ENCODE data around the gene TINAGL1. TPM values are rescaled to one million over a fixed set of nuclear protein-coding genes. Genes with fewer than 3 reads are reported as not detected.

The TINAGL1 gene
- polyA plus RNA-seq, 2 donors = 16.4 to 20.0 TPM

- H3K4me3 ChIP-seq (ENCODE audit: low read depth in 1 of 2, low read length in 2 of 2) = peak overlapping the region; percentile 35 to 46
- no peaks in the 10 kb centered on the region for H3K27me3 ChIP-seq (ENCODE audit: control insufficient read depth in 1 of 2, insufficient read depth in 2 of 2, low read length in 2 of 2)
- H3K27ac ChIP-seq (ENCODE audit: low read depth in 2 of 2, low read length in 1 of 2) = peak overlapping the region; percentile 66 to 80
- peaks cover 2 to 13% of the 10 kb centered on the region in 2 donors for H3K4me1 ChIP-seq (ENCODE audit: control insufficient read depth in 2 of 2, insufficient read depth in 2 of 2, low read length in 1 of 2)
- no peaks in the 10 kb centered on the region for H3K9me3 ChIP-seq (ENCODE audit: control insufficient read depth in 2 of 2, insufficient read depth in 1 of 2, low read depth in 1 of 2, low read length in 1 of 2)
- WGBS, 2 donors = 13 to 19% methylated on average over 45 to 62 of the region's 62 CpGs
- peaks cover 0 to 4% of the 10 kb centered on the region in 2 donors for H3K36me3 ChIP-seq (ENCODE audit: control insufficient read depth in 2 of 2, insufficient read depth in 2 of 2, low read length in 1 of 2)
Measured at GRCh38 chr1:31588751-31589515, 12.6 kb downstream of the TINAGL1 start.

- Histone ChIP-seq H3K9me3 (ENCODE audit: control insufficient read depth in 2 of 2, insufficient read depth in 1 of 2, low read depth in 1 of 2, low read length in 1 of 2) (no peaks in the 10 kb centered on the region), H3K4me1 (ENCODE audit: control insufficient read depth in 2 of 2, insufficient read depth in 2 of 2, low read length in 1 of 2) (peaks cover 2 to 13% of the 10 kb centered on the region in 2 donors), H3K4me3 (ENCODE audit: low read depth in 1 of 2, low read length in 2 of 2) (no peak overlapping the region), H3K27ac (ENCODE audit: low read depth in 2 of 2, low read length in 1 of 2) (peak overlapping the region; percentile 21 to 45), H3K36me3 (ENCODE audit: control insufficient read depth in 2 of 2, insufficient read depth in 2 of 2, low read length in 1 of 2) (no peaks in the 10 kb centered on the region), H3K27me3 (ENCODE audit: control insufficient read depth in 1 of 2, insufficient read depth in 2 of 2, low read length in 2 of 2) (no peaks in the 10 kb centered on the region)
- WGBS, 2 donors = 61 to 64% methylated on average over 11 of the region's 11 CpGs
Measured at GRCh38 chr1:31591425-31592093, 15.2 kb downstream of the TINAGL1 start.

- Histone ChIP-seq H3K9me3 (ENCODE audit: control insufficient read depth in 2 of 2, insufficient read depth in 1 of 2, low read depth in 1 of 2, low read length in 1 of 2) (no peaks in the 10 kb centered on the region), H3K27me3 (ENCODE audit: control insufficient read depth in 1 of 2, insufficient read depth in 2 of 2, low read length in 2 of 2) (no peaks in the 10 kb centered on the region), H3K36me3 (ENCODE audit: control insufficient read depth in 2 of 2, insufficient read depth in 2 of 2, low read length in 1 of 2) (no peaks in the 10 kb centered on the region), H3K4me1 (ENCODE audit: control insufficient read depth in 2 of 2, insufficient read depth in 2 of 2, low read length in 1 of 2) (peaks cover 0 to 13% of the 10 kb centered on the region in 2 donors), H3K4me3 (ENCODE audit: low read depth in 1 of 2, low read length in 2 of 2) (no peak overlapping the region), H3K27ac (ENCODE audit: low read depth in 2 of 2, low read length in 1 of 2) (no peak overlapping the region)
Measured at GRCh38 chr1:31592132-31592531, 15.8 kb downstream of the TINAGL1 start.

- Histone ChIP-seq H3K4me1 (ENCODE audit: control insufficient read depth in 2 of 2, insufficient read depth in 2 of 2, low read length in 1 of 2) (peaks cover 0 to 9% of the 10 kb centered on the region in 2 donors), H3K9me3 (ENCODE audit: control insufficient read depth in 2 of 2, insufficient read depth in 1 of 2, low read depth in 1 of 2, low read length in 1 of 2) (no peaks in the 10 kb centered on the region), H3K27ac (ENCODE audit: low read depth in 2 of 2, low read length in 1 of 2) (no peak overlapping the region), H3K27me3 (ENCODE audit: control insufficient read depth in 1 of 2, insufficient read depth in 2 of 2, low read length in 2 of 2) (no peaks in the 10 kb centered on the region), H3K36me3 (ENCODE audit: control insufficient read depth in 2 of 2, insufficient read depth in 2 of 2, low read length in 1 of 2) (no peaks in the 10 kb centered on the region), H3K4me3 (ENCODE audit: low read depth in 1 of 2, low read length in 2 of 2) (no peak overlapping the region)
- WGBS, 2 donors = 72 to 74% methylated on average over 5 of the region's 5 CpGs
Measured at GRCh38 chr1:31593136-31593665, 16.9 kb downstream of the TINAGL1 start.

GRCh38 chr1:31593770-31594632 is 17.7 kb downstream of the TINAGL1 start:
- WGBS, 2 donors = 44% methylated on average over 10 of the region's 10 CpGs
- Histone ChIP-seq H3K4me1 (ENCODE audit: control insufficient read depth in 2 of 2, insufficient read depth in 2 of 2, low read length in 1 of 2) (peaks cover 0 to 5% of the 10 kb centered on the region in 2 donors), H3K9me3 (ENCODE audit: control insufficient read depth in 2 of 2, insufficient read depth in 1 of 2, low read depth in 1 of 2, low read length in 1 of 2) (no peaks in the 10 kb centered on the region), H3K27me3 (ENCODE audit: control insufficient read depth in 1 of 2, insufficient read depth in 2 of 2, low read length in 2 of 2) (no peaks in the 10 kb centered on the region), H3K36me3 (ENCODE audit: control insufficient read depth in 2 of 2, insufficient read depth in 2 of 2, low read length in 1 of 2) (no peaks in the 10 kb centered on the region), H3K27ac (ENCODE audit: low read depth in 2 of 2, low read length in 1 of 2) (no peak overlapping the region), H3K4me3 (ENCODE audit: low read depth in 1 of 2, low read length in 2 of 2) (no peak overlapping the region)

- Histone ChIP-seq H3K36me3 (ENCODE audit: control insufficient read depth in 2 of 2, insufficient read depth in 2 of 2, low read length in 1 of 2) (no peaks in the 10 kb centered on the region), H3K4me1 (ENCODE audit: control insufficient read depth in 2 of 2, insufficient read depth in 2 of 2, low read length in 1 of 2) (peaks cover 0 to 5% of the 10 kb centered on the region in 2 donors), H3K9me3 (ENCODE audit: control insufficient read depth in 2 of 2, insufficient read depth in 1 of 2, low read depth in 1 of 2, low read length in 1 of 2) (no peaks in the 10 kb centered on the region), H3K4me3 (ENCODE audit: low read depth in 1 of 2, low read length in 2 of 2) (no peak overlapping the region), H3K27ac (ENCODE audit: low read depth in 2 of 2, low read length in 1 of 2) (no peak overlapping the region), H3K27me3 (ENCODE audit: control insufficient read depth in 1 of 2, insufficient read depth in 2 of 2, low read length in 2 of 2) (no peaks in the 10 kb centered on the region)
- WGBS, 2 donors = 86 to 88% methylated on average over 4 of the region's 4 CpGs
Measured at GRCh38 chr1:31595836-31596736, 19.8 kb downstream of the TINAGL1 start.

- no peaks in the 10 kb centered on the region for H3K27me3 ChIP-seq (ENCODE audit: control insufficient read depth in 1 of 2, insufficient read depth in 2 of 2, low read length in 2 of 2)
- WGBS, 2 donors = 36 to 45% methylated on average over 6 of the region's 6 CpGs
- no peaks in the 10 kb centered on the region for H3K9me3 ChIP-seq (ENCODE audit: control insufficient read depth in 2 of 2, insufficient read depth in 1 of 2, low read depth in 1 of 2, low read length in 1 of 2)
- H3K27ac ChIP-seq (ENCODE audit: low read depth in 2 of 2, low read length in 1 of 2) = no peak overlapping the region
- no peak overlapping the region for H3K4me3 ChIP-seq (ENCODE audit: low read depth in 1 of 2, low read length in 2 of 2)
- peaks cover 0 to 2% of the 10 kb centered on the region in 2 donors for H3K4me1 ChIP-seq (ENCODE audit: control insufficient read depth in 2 of 2, insufficient read depth in 2 of 2, low read length in 1 of 2)
- no peaks in the 10 kb centered on the region for H3K36me3 ChIP-seq (ENCODE audit: control insufficient read depth in 2 of 2, insufficient read depth in 2 of 2, low read length in 1 of 2)
Measured at GRCh38 chr1:31596737-31597097, 20.4 kb downstream of the TINAGL1 start.

- 89 to 91% methylated on average over 7 of the region's 7 CpGs for WGBS, 2 donors
- H3K4me1 ChIP-seq (ENCODE audit: control insufficient read depth in 2 of 2, insufficient read depth in 2 of 2, low read length in 1 of 2) = no peaks in the 10 kb centered on the region
- no peaks in the 10 kb centered on the region for H3K9me3 ChIP-seq (ENCODE audit: control insufficient read depth in 2 of 2, insufficient read depth in 1 of 2, low read depth in 1 of 2, low read length in 1 of 2)
- H3K4me3 ChIP-seq (ENCODE audit: low read depth in 1 of 2, low read length in 2 of 2) = no peak overlapping the region
- H3K36me3 ChIP-seq (ENCODE audit: control insufficient read depth in 2 of 2, insufficient read depth in 2 of 2, low read length in 1 of 2) = no peaks in the 10 kb centered on the region
- H3K27me3 ChIP-seq (ENCODE audit: control insufficient read depth in 1 of 2, insufficient read depth in 2 of 2, low read length in 2 of 2) = no peaks in the 10 kb centered on the region
- no peak overlapping the region for H3K27ac ChIP-seq (ENCODE audit: low read depth in 2 of 2, low read length in 1 of 2)
Measured at GRCh38 chr1:31598980-31599379, 22.7 kb downstream of the TINAGL1 start.

Measured in esophagus (tissue), 2 donors.